ENCODE data around the gene GLT8D1.

GRCh38 chr3:52678265-52679198, 27.1 kb downstream of the GLT8D1 start:
- TF ChIP-seq CTCF (IDR thresholded peaks at IDR 0.05) (no peak), EZH2 (IDR thresholded peaks at IDR 0.05; ENCODE audit: borderline replicate concordance, insufficient read depth, low read depth, low read length, poor library complexity, severe bottlenecking) (no peak)
